NT2/D1 (cell line): ENCODE data around the gene GIPC2.

ENCODE experiments used
- DNase-seq: peaks from one replicate; pipeline ENCODE4 v3.0.0-alpha.2; 2011; ENCODE audit warnings: low read depth, low spot score
- H3K27me3 ChIP-seq: 2 replicates; pipeline ENCODE4 v1.6.0; 2011; ENCODE audit warnings: mild to moderate bottlenecking; ENCODE audit not compliant: insufficient read length, insufficient read depth
- H3K36me3 ChIP-seq: 2 replicates; pipeline ENCODE4 v1.6.1; 2011; ENCODE audit warnings: mild to moderate bottlenecking, low read length, mixed read lengths; ENCODE audit not compliant: insufficient read depth, insufficient read length
- H3K4me1 ChIP-seq: 2 replicates; pipeline ENCODE4 v1.5.1; 2011; ENCODE audit not compliant: insufficient read depth, insufficient read length
- H3K4me3 ChIP-seq: 2 replicates; pipeline ENCODE4 v1.5.1; 2011; ENCODE audit warnings: low read depth; ENCODE audit not compliant: insufficient read length
- H3K9ac ChIP-seq: 2 replicates; pipeline ENCODE4 v1.6.0; 2011; ENCODE audit warnings: low read depth; ENCODE audit not compliant: insufficient read length
- H3K9me3 ChIP-seq: 2 replicates; pipeline ENCODE4 v1.5.1; 2011; ENCODE audit warnings: mild to moderate bottlenecking, low read length; ENCODE audit not compliant: insufficient read depth
- SUZ12 ChIP-seq: IDR thresholded peaks from 2 replicates; pipeline ENCODE4 v1.6.1; 2011; ENCODE audit not compliant: insufficient read length, insufficient read depth; ENCODE audit errors: extremely low read depth
- YY1 ChIP-seq: IDR thresholded peaks from 2 replicates; pipeline ENCODE4 v1.6.1; 2011; ENCODE audit not compliant: insufficient read length, insufficient read depth
- ZNF274 ChIP-seq: IDR thresholded peaks from 2 replicates; pipeline ENCODE4 v1.6.1; 2011; ENCODE audit warnings: mild to moderate bottlenecking, low read depth, low read length

The GIPC2 gene

DNA sequence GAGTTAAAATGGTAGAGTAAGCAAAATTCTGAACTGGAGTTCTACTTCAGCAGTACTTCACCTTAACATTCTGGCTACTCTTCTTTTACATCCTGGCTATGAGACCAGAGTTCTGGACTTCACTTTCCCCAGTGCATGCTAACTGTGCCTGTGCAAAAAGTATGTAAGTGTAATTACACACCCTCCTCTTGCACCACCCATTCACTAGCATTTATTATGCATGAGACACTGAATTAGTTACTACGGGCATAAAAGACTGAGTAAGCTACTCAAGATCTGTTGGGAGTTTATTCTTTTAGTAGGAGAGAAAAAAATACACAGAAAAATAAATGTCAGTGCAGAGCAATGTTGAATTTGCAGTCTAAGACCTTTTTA lies 87.2 kb downstream of the GIPC2 start:
- Histone ChIP-seq H3K36me3 (no peaks in the 10 kb centered on the region), H3K9me3 (no peaks in the 10 kb centered on the region), H3K27me3 (no peaks in the 10 kb centered on the region), H3K4me1 (no peaks in the 10 kb centered on the region), H3K4me3 (no peak overlapping the region), H3K9ac (no peak overlapping the region)
- DNase-seq: no peak
- TF ChIP-seq SUZ12 (no peak), ZNF274 (no peak), YY1 (no peak)

DNA sequence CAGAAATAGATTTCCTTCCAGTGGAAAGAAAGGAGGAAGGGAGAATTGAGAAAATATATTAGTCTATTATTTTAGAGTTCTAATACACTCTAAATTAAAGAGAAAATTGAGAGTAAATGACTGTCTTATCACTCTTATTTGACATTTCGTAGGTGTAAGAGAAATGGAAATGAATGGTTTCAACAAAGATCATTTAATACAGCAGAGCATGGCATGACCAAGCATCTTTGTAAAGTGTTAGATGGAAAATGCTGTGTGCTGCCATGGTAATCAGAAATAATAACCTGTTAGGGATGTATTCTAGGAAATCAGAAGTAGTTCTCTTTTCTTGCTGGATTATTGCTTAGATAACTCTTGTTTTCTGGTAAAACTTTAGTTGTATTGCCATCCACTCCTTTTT lies 90.9 kb downstream of the GIPC2 start:
- no peak for TF ChIP-seq ZNF274
- no peak for TF ChIP-seq YY1
- TF ChIP-seq SUZ12: no peak
- Histone ChIP-seq H3K4me3 (no peak overlapping the region), H3K9me3 (no peaks in the 10 kb centered on the region), H3K27me3 (no peaks in the 10 kb centered on the region), H3K36me3 (no peaks in the 10 kb centered on the region), H3K4me1 (no peaks in the 10 kb centered on the region), H3K9ac (no peak overlapping the region)
- no peak for DNase-seq

- no peak overlapping the region for H3K4me3 ChIP-seq
- H3K36me3 ChIP-seq: no peaks in the 10 kb centered on the region
Observed at GRCh38 chr1:78141531-78142231, 95.9 kb downstream of the GIPC2 start.

GRCh38 chr1:78142736-78143135 lies 97.0 kb downstream of the GIPC2 start:
- Histone ChIP-seq H3K27me3 (peaks cover 4% of the 10 kb centered on the region), H3K4me3 (no peak overlapping the region), H3K9me3 (no peaks in the 10 kb centered on the region), H3K36me3 (no peaks in the 10 kb centered on the region), H3K4me1 (no peaks in the 10 kb centered on the region), H3K9ac (no peak overlapping the region)
- no peak for DNase-seq
- no peak for TF ChIP-seq YY1
- no peak for TF ChIP-seq ZNF274
- TF ChIP-seq SUZ12: no peak

More at GRCh38 chr1:78141531-78142231, 95.9 kb downstream of the GIPC2 start:
- H3K9ac ChIP-seq: no peak overlapping the region
- no peaks in the 10 kb centered on the region for H3K4me1 ChIP-seq
- no peaks in the 10 kb centered on the region for H3K9me3 ChIP-seq
- no peak for DNase-seq
- no peak for TF ChIP-seq ZNF274
- TF ChIP-seq SUZ12: no peak
- no peak for TF ChIP-seq YY1
- H3K27me3 ChIP-seq: peaks cover 4% of the 10 kb centered on the region

DNA sequence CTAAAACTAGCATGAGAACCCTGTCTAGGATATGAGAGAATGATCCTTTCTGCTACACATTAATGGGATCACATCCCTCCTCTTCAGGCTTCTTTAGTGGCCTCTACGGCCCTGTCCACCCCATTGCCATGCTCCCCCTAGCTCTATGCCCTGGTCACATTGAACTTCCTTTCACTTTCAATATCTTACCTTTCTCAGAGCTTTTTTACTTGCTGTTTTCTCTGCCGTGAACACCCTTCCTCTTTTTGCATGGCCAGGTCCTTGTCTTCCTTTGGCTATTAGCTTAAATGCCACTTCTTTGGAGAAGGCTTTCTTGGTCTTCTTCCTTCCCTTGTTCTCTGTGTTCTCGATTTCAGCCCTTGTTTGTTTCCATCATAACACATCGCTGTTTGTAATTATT lies 97.4 kb downstream of the GIPC2 start:
- Histone ChIP-seq H3K9ac (no peak overlapping the region), H3K4me3 (no peak overlapping the region), H3K4me1 (no peaks in the 10 kb centered on the region), H3K9me3 (no peaks in the 10 kb centered on the region), H3K27me3 (peaks cover 4% of the 10 kb centered on the region), H3K36me3 (no peaks in the 10 kb centered on the region)
- DNase-seq: no peak
- TF ChIP-seq YY1 (no peak), SUZ12 (no peak), ZNF274 (no peak)

DNA sequence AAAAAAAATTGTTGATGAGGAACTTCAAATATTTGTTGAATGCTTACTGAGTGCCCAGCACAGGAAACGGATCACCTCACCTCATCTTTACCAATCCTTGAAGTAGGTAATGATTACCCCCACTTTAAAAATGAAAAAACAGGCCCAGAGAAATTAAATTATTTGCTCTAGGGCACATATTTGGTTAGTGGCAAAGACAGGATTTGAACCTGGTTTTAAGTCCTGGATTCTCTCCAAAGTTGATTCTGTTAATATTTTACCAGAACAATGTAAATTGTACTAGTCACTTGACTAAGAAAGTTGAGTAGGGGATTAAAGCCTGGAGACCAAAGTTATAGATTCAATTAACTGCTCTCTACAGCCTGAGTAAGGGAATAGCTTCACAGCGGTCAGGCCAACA lies 97.9 kb downstream of the GIPC2 start:
- Histone ChIP-seq H3K27me3 (peaks cover 4% of the 10 kb centered on the region), H3K4me1 (no peaks in the 10 kb centered on the region), H3K4me3 (no peak overlapping the region), H3K36me3 (no peaks in the 10 kb centered on the region), H3K9me3 (no peaks in the 10 kb centered on the region), H3K9ac (no peak overlapping the region)
- no peak for DNase-seq
- no peak for TF ChIP-seq YY1

- H3K27me3 ChIP-seq: peaks cover 4% of the 10 kb centered on the region
- H3K9me3 ChIP-seq: no peaks in the 10 kb centered on the region
- H3K4me3 ChIP-seq: no peak overlapping the region
- TF ChIP-seq ZNF274 (no peak), SUZ12 (no peak), YY1 (no peak)
- H3K36me3 ChIP-seq: no peaks in the 10 kb centered on the region
- no peak overlapping the region for H3K9ac ChIP-seq
- no peaks in the 10 kb centered on the region for H3K4me1 ChIP-seq
- DNase-seq: peak; percentile 72
Observed at GRCh38 chr1:78145105-78145580, 99.4 kb downstream of the GIPC2 start.
